ENCODE results near the gene CLEC16A. TPM values are rescaled to one million over a fixed set of nuclear protein-coding genes. Genes with fewer than 3 reads are reported as not detected.

Gene CLEC16A, protein sequence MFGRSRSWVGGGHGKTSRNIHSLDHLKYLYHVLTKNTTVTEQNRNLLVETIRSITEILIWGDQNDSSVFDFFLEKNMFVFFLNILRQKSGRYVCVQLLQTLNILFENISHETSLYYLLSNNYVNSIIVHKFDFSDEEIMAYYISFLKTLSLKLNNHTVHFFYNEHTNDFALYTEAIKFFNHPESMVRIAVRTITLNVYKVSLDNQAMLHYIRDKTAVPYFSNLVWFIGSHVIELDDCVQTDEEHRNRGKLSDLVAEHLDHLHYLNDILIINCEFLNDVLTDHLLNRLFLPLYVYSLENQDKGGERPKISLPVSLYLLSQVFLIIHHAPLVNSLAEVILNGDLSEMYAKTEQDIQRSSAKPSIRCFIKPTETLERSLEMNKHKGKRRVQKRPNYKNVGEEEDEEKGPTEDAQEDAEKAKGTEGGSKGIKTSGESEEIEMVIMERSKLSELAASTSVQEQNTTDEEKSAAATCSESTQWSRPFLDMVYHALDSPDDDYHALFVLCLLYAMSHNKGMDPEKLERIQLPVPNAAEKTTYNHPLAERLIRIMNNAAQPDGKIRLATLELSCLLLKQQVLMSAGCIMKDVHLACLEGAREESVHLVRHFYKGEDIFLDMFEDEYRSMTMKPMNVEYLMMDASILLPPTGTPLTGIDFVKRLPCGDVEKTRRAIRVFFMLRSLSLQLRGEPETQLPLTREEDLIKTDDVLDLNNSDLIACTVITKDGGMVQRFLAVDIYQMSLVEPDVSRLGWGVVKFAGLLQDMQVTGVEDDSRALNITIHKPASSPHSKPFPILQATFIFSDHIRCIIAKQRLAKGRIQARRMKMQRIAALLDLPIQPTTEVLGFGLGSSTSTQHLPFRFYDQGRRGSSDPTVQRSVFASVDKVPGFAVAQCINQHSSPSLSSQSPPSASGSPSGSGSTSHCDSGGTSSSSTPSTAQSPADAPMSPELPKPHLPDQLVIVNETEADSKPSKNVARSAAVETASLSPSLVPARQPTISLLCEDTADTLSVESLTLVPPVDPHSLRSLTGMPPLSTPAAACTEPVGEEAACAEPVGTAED
- total RNA-seq, result 17.5 and 22.9 TPM in 2 replicates

DNA sequence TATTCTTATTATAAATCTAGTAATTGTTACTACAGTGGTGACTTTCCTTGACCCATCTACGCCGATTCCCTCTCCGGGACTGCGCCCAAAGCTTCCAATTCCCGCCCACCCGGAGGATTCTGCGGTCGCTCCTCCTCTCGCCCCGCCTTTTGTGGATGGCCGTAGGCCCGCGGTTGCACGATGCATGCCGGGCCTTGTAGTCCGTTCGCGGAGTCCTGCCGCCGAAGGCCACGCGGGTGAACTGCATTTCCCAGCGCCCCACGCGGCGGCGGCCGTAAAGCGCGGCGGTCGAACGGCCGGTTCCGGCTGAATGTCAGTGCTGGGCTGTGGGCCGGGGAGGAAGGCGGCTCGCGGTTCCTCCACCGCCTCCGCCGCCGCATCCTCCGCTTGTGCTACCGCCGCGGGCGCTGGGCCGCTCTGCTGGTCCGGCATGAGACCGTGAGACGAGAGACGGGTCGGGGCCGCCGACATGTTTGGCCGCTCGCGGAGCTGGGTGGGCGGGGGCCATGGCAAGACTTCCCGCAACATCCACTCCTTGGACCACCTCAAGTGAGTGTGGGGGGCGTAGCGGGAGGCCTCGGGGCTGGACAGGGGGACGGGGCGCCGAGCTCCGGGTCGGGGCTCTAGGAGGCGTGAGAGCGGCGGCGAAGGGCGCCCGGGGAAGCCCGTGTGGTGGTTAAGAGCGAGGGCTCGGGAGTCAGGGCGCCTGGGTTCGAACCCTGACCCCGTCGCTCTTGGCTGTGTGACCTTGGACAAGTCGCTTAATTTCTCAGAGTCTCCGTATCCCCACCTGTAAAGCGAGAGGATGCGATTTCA lies at the start of gene CLEC16A:
CLEC16A (plus strand) TSS at position 316 of the 816 bp plus-strand sequence; CDS start at position 470, 154 bp downstream.

GRCh38 chr16:10942352-10943063 lies 1.9 kb upstream of the CLEC16A start, which contains the start of gene DEXI:
DEXI (minus strand) TSS chr16:10942468; CDS start chr16:10942005, 463 bp downstream.

Other genes starting within 250 kb of the CLEC16A start
- gene TEKT5, start 249.6 kb upstream of the CLEC16A start, total RNA-seq, result not detected in 2 replicates
- gene NUBP1, start 200.7 kb upstream of the CLEC16A start, total RNA-seq, result 18.4 and 25.7 TPM in 2 replicates
- gene TVP23A, start 125.8 kb upstream of the CLEC16A start, total RNA-seq, result not detected in 2 replicates
- gene CIITA, start 67.4 kb upstream of the CLEC16A start, total RNA-seq, result 0.09 TPM in 2 replicates
- 39.9 and 45.6 TPM in 2 replicates for gene DEXI, start 2.1 kb upstream of the CLEC16A start, total RNA-seq

Data from endothelial cell of coronary artery (primary cell).